GM21717 (cell line): Measurements from ENCODE around the gene SLC22A1.
"Not testable (repeated sequence)": the region's sequence is repeated elsewhere in the genome, so short reads cannot be mapped to it uniquely, and the experiment has no call there.

Experiments used
- ATAC-seq: cut with Tn5 transposase; IDR thresholded peaks from one replicate; pipeline ENCODE4 v1.9.1; 2021; ENCODE audit warnings: mild to moderate bottlenecking, moderate library complexity; ENCODE audit not compliant: unreplicated experiment

SLC22A1 gene

GRCh38 chr6:160120087-160120486 is 1.5 kb upstream of the SLC22A1 start:
- ATAC-seq, result no peak

GRCh38 chr6:160121981-160122380 is 366 bp downstream of the SLC22A1 start:
- ATAC-seq, result no peak

GRCh38 chr6:160122744-160123143 is 1.1 kb downstream of the SLC22A1 start:
- ATAC-seq, result no peak

- no peak for ATAC-seq
Observed at GRCh38 chr6:160124007-160124406, 2.4 kb downstream of the SLC22A1 start.

- ATAC-seq, result no peak
Observed at GRCh38 chr6:160124605-160125004, 3.0 kb downstream of the SLC22A1 start.

GRCh38 chr6:160125105-160125504 is 3.5 kb downstream of the SLC22A1 start:
- ATAC-seq, result not testable (repeated sequence)

GRCh38 chr6:160127270-160128124 is 5.9 kb downstream of the SLC22A1 start:
- no peak for ATAC-seq

- no peak for ATAC-seq
Observed at GRCh38 chr6:160128125-160128683, 6.6 kb downstream of the SLC22A1 start.

GRCh38 chr6:160128879-160129516 is 7.4 kb downstream of the SLC22A1 start:
- no peak for ATAC-seq

- ATAC-seq, result no peak
Observed at GRCh38 chr6:160129881-160130615, 8.4 kb downstream of the SLC22A1 start.

GRCh38 chr6:160130729-160131484 is 9.3 kb downstream of the SLC22A1 start:
- no peak for ATAC-seq

GRCh38 chr6:160131636-160132296 is 10.2 kb downstream of the SLC22A1 start:
- no peak for ATAC-seq

- no peak for ATAC-seq
Observed at GRCh38 chr6:160132297-160132637, 10.7 kb downstream of the SLC22A1 start.

- ATAC-seq, result no peak
Observed at GRCh38 chr6:160132776-160133338, 11.2 kb downstream of the SLC22A1 start.

- no peak for ATAC-seq
Observed at GRCh38 chr6:160133441-160134336, 12.1 kb downstream of the SLC22A1 start.

GRCh38 chr6:160134337-160134751 is 12.7 kb downstream of the SLC22A1 start:
- ATAC-seq, result not testable (repeated sequence)

- no peak for ATAC-seq
Observed at GRCh38 chr6:160134779-160135547, 13.3 kb downstream of the SLC22A1 start.
